ENCODE results near the gene ESR1.

ESR1 gene

GRCh38 chr6:152099446-152100182, 292.1 kb downstream of the ESR1 start:
- no peak for TF ChIP-seq ZNF70 (CRISPR knock-in tag; IDR thresholded peaks at IDR 0.05)
- no peak for TF ChIP-seq OSR1 (CRISPR knock-in tag; IDR thresholded peaks at IDR 0.05)
- TF ChIP-seq CSDC2 (CRISPR knock-in tag; IDR thresholded peaks at IDR 0.05): no peak
- TF ChIP-seq ZNF8 (CRISPR knock-in tag; IDR thresholded peaks at IDR 0.05): no peak
- no peak for TF ChIP-seq ISL1 (CRISPR knock-in tag; IDR thresholded peaks at IDR 0.05)
- no peak for TF ChIP-seq ZFP3 (CRISPR knock-in tag; IDR thresholded peaks at IDR 0.05)
- no peak for TF ChIP-seq TOX (CRISPR knock-in tag; IDR thresholded peaks at IDR 0.05; ENCODE audit: borderline replicate concordance)
- no peak for TF ChIP-seq ZFP30 (CRISPR knock-in tag; IDR thresholded peaks at IDR 0.05)
- no peak for TF ChIP-seq SNAI2 (CRISPR knock-in tag; IDR thresholded peaks at IDR 0.05)
- TF ChIP-seq ZC3H10 (CRISPR knock-in tag; IDR thresholded peaks at IDR 0.05): no peak
- no peak for TF ChIP-seq PPARA (CRISPR knock-in tag; IDR thresholded peaks at IDR 0.05; ENCODE audit: borderline replicate concordance)
- TF ChIP-seq ARNTL (CRISPR knock-in tag; IDR thresholded peaks at IDR 0.05; ENCODE audit: borderline replicate concordance, low read depth): no peak
- no peak for TF ChIP-seq RARB (CRISPR knock-in tag; IDR thresholded peaks at IDR 0.05)
- TF ChIP-seq POU6F1 (CRISPR knock-in tag; IDR thresholded peaks at IDR 0.05; ENCODE audit: borderline replicate concordance, low read depth): no peak
- no peak for TF ChIP-seq CSRNP3 (CRISPR knock-in tag; IDR thresholded peaks at IDR 0.05)
- no peak for TF ChIP-seq PATZ1 (CRISPR knock-in tag; IDR thresholded peaks at IDR 0.05; ENCODE audit: borderline replicate concordance)
- no peak for ATAC-seq

GRCh38 chr6:152100183-152100618, 292.7 kb downstream of the ESR1 start:
- TF ChIP-seq ESRRG (CRISPR knock-in tag; IDR thresholded peaks at IDR 0.05): no peak
- TF ChIP-seq GLIS3 (CRISPR knock-in tag; IDR thresholded peaks at IDR 0.05): no peak
- no peak for TF ChIP-seq ZFP3 (CRISPR knock-in tag; IDR thresholded peaks at IDR 0.05)
- TF ChIP-seq ARNTL (CRISPR knock-in tag; IDR thresholded peaks at IDR 0.05; ENCODE audit: borderline replicate concordance, low read depth): no peak
- TF ChIP-seq POU6F1 (CRISPR knock-in tag; IDR thresholded peaks at IDR 0.05; ENCODE audit: borderline replicate concordance, low read depth): no peak
- no peak for TF ChIP-seq SNAI2 (CRISPR knock-in tag; IDR thresholded peaks at IDR 0.05)
- TF ChIP-seq RARB (CRISPR knock-in tag; IDR thresholded peaks at IDR 0.05): no peak
- no peak for TF ChIP-seq OSR1 (CRISPR knock-in tag; IDR thresholded peaks at IDR 0.05)
- TF ChIP-seq CREB5 (CRISPR knock-in tag; IDR thresholded peaks at IDR 0.05; ENCODE audit: low read depth): no peak
- no peak for TF ChIP-seq CSDC2 (CRISPR knock-in tag; IDR thresholded peaks at IDR 0.05)
- no peak for TF ChIP-seq TCF4 (CRISPR knock-in tag; IDR thresholded peaks at IDR 0.05; ENCODE audit: borderline replicate concordance)
- TF ChIP-seq ZC3H10 (CRISPR knock-in tag; IDR thresholded peaks at IDR 0.05): no peak
- no peak for TF ChIP-seq PATZ1 (CRISPR knock-in tag; IDR thresholded peaks at IDR 0.05; ENCODE audit: borderline replicate concordance)
- TF ChIP-seq CSRNP3 (CRISPR knock-in tag; IDR thresholded peaks at IDR 0.05): no peak
- TF ChIP-seq ZNF70 (CRISPR knock-in tag; IDR thresholded peaks at IDR 0.05): no peak
- no peak for ATAC-seq
